H1 (cell line): Measurements from ENCODE around the gene HOXB5. TPM values are rescaled to one million over a fixed set of nuclear protein-coding genes. Genes with fewer than 3 reads are reported as not detected.

Experiments used
- CTCF ChIA-PET: fragments of 300-600 bp; sonication (Branson Sonifier 250); formaldehyde crosslinking; loops from one replicate; lab custom pipeline; 2021; ENCODE audit not compliant: partially characterized antibody; lab: Charles Lee
- POLR2A ChIA-PET: fragments of 300-600 bp; sonication (Branson Sonifier 250); formaldehyde crosslinking; loops from one replicate; lab custom pipeline; 2021; ENCODE audit warnings: inconsistent platforms; ENCODE audit not compliant: partially characterized antibody; lab: Charles Lee
- DNase-seq, 2 experiments: peaks; one replicate each; pipeline versions ENCODE4 v3.0.0 to v3.0.0-alpha.2; 2010 to 2022; ENCODE audit warnings: low spot score in 2 of 2, low read depth in 1 of 2, mixed read lengths in 1 of 2
- FAIRE-seq: peaks from 2 replicates; lab custom pipeline; 2011; peaks lifted over from hg19 to GRCh38; lab: Jason Lieb, UNC
- H2AFZ ChIP-seq: 2 replicates; pipeline ENCODE4 v1.8.1; 2012; ENCODE audit warnings: low read length, inconsistent platforms
- H2AK5ac ChIP-seq: 2 replicates; pipeline ENCODE4 v1.6.1; 2013; ENCODE audit warnings: low read depth, low read length
- H2BK120ac ChIP-seq: replicated peaks from 2 replicates; pipeline ENCODE3; 2013; ENCODE audit warnings: low read depth, low read length, inconsistent platforms
- H2BK12ac ChIP-seq: 2 replicates; pipeline ENCODE4 v1.6.1; 2013; ENCODE audit warnings: low read depth, low read length
- H2BK15ac ChIP-seq: 2 replicates; pipeline ENCODE4 v1.6.1; 2013; ENCODE audit warnings: low read length
- H2BK20ac ChIP-seq: 2 replicates; pipeline ENCODE4 v1.6.1; 2013; ENCODE audit warnings: low read length
- H2BK5ac ChIP-seq: 2 replicates; pipeline ENCODE4 v1.6.1; 2013; ENCODE audit warnings: low read depth, low read length
- H3K14ac ChIP-seq: 2 replicates; pipeline ENCODE4 v1.6.1; 2013; ENCODE audit warnings: inconsistent platforms; ENCODE audit not compliant: insufficient read length
- H3K18ac ChIP-seq: 2 replicates; pipeline ENCODE4 v1.6.1; 2013; ENCODE audit warnings: low read length; ENCODE audit errors: extremely low read depth
- H3K23ac ChIP-seq: 2 replicates; pipeline ENCODE4 v1.6.1; 2013; ENCODE audit warnings: inconsistent platforms; ENCODE audit not compliant: insufficient read length
- H3K23me2 ChIP-seq: 2 replicates; pipeline ENCODE4 v1.6.1; 2013; ENCODE audit warnings: low read depth, low read length
- H3K27ac ChIP-seq: 2 replicates; pipeline ENCODE4 v1.6.1; 2011; ENCODE audit warnings: low read depth, low read length, inconsistent platforms
- H3K27me3 ChIP-seq, 4 experiments: replicated peaks in 1 of 4; 1 replicate in 1 of 4; 2 replicates in 3 of 4; pipeline versions ENCODE4 v1.6.1 to v1.8.1; 2011 to 2013; ENCODE audit warnings: low read length in 3 of 4, mild to moderate bottlenecking in 3 of 4, inconsistent platforms in 2 of 4, mixed read lengths in 2 of 4, moderate library complexity in 1 of 4; ENCODE audit not compliant: control insufficient read depth in 3 of 4, insufficient read depth in 3 of 4; ENCODE audit errors: extremely low read depth in 1 of 4
- H3K36me3 ChIP-seq, 4 experiments: 2 replicates each; pipeline versions ENCODE4 v1.6.1 to v1.8.1; 2011 to 2013; ENCODE audit warnings: mild to moderate bottlenecking in 4 of 4, low read length in 3 of 4, moderate library complexity in 2 of 4, control low read depth in 1 of 4, inconsistent platforms in 1 of 4; ENCODE audit not compliant: insufficient read depth in 4 of 4, control insufficient read depth in 2 of 4
- H3K4ac ChIP-seq: replicated peaks from 2 replicates; pipeline ENCODE3; 2013; ENCODE audit warnings: low read length, low read depth, mixed read lengths, inconsistent platforms; ENCODE audit not compliant: insufficient read length
- H3K4me1 ChIP-seq, 4 experiments: replicated peaks in 1 of 4; 1 replicate in 1 of 4; 2 replicates in 3 of 4; pipeline versions ENCODE4 v1.6.1 to v1.8.1; 2011 to 2013; ENCODE audit warnings: low read length in 3 of 4, inconsistent platforms in 2 of 4, mixed read lengths in 1 of 4; ENCODE audit not compliant: insufficient read depth in 4 of 4, control insufficient read depth in 3 of 4
- H3K4me2 ChIP-seq, 2 experiments: 2 replicates each; pipeline versions ENCODE4 v1.6.1 to v1.8.1; 2011 to 2013; ENCODE audit warnings: low read depth in 2 of 2, low read length in 2 of 2, control low read depth in 1 of 2, inconsistent platforms in 1 of 2, mild to moderate bottlenecking in 1 of 2; ENCODE audit not compliant: insufficient read depth in 1 of 2
- H3K4me3 ChIP-seq, 4 experiments: fragments of 200-600, 300-600 bp in 1 of 4; sonication (generic), shearing (Covaris generic), sonication (Bioruptor Twin) in 1 of 4; 2 replicates each; pipeline versions ENCODE4 v1.5.1 to v1.8.1; 2011 to 2016; ENCODE audit warnings: low read length in 4 of 4, low read depth in 3 of 4, control low read depth in 2 of 4, inconsistent platforms in 2 of 4, mild to moderate bottlenecking in 2 of 4, mixed read lengths in 1 of 4, moderate library complexity in 1 of 4; ENCODE audit not compliant: insufficient read depth in 2 of 4; ENCODE audit errors: extremely low read depth in 1 of 4
- H3K56ac ChIP-seq: replicated peaks from 2 replicates; pipeline ENCODE3; 2013; ENCODE audit warnings: low read depth, mild to moderate bottlenecking, mixed read lengths, low read length, inconsistent platforms; ENCODE audit not compliant: insufficient read length
- H3K79me1 ChIP-seq: 2 replicates; pipeline ENCODE4 v1.6.1; 2013; ENCODE audit warnings: low read depth, low read length, control low read depth
- H3K79me2 ChIP-seq, 2 experiments: 2 replicates each; pipeline versions ENCODE4 v1.6.1 to v1.8.1; 2012 to 2013; ENCODE audit warnings: low read length in 2 of 2, mild to moderate bottlenecking in 2 of 2, inconsistent platforms in 1 of 2; ENCODE audit not compliant: insufficient read depth in 2 of 2, control insufficient read depth in 1 of 2
- H3K9ac ChIP-seq, 4 experiments: replicated peaks in 1 of 4; 1 replicate in 1 of 4; 2 replicates in 3 of 4; pipeline versions ENCODE4 v1.6.1 to v1.8.1; 2011 to 2013; ENCODE audit warnings: low read depth in 3 of 4, low read length in 3 of 4, control low read depth in 2 of 4, mild to moderate bottlenecking in 2 of 4, moderate library complexity in 2 of 4, inconsistent platforms in 1 of 4; ENCODE audit errors: extremely low read depth in 1 of 4
- H3K9me3 ChIP-seq, 2 experiments: 2 replicates each; pipeline versions ENCODE4 v1.6.1 to v1.8.1; 2012 to 2013; ENCODE audit warnings: mild to moderate bottlenecking in 2 of 2, moderate library complexity in 2 of 2, control low read depth in 1 of 2, inconsistent platforms in 1 of 2, low read depth in 1 of 2, low read length in 1 of 2, mixed read lengths in 1 of 2; ENCODE audit not compliant: insufficient read depth in 2 of 2
- H4K20me1 ChIP-seq, 2 experiments: replicated peaks in 1 of 2; 2 replicates each; pipeline versions ENCODE3 to v1.8.1; 2011 to 2013; ENCODE audit warnings: inconsistent platforms in 2 of 2, low read length in 2 of 2, mild to moderate bottlenecking in 1 of 2; ENCODE audit not compliant: insufficient read depth in 2 of 2, control insufficient read depth in 1 of 2
- H4K5ac ChIP-seq: 2 replicates; pipeline ENCODE4 v1.6.1; 2013; ENCODE audit warnings: low read length, low read depth, mixed read lengths, inconsistent platforms; ENCODE audit not compliant: insufficient read length
- H4K8ac ChIP-seq: 2 replicates; pipeline ENCODE4 v1.8.0; 2013; ENCODE audit warnings: mild to moderate bottlenecking, moderate library complexity, low read length, inconsistent platforms; ENCODE audit not compliant: insufficient read depth; ENCODE audit errors: extremely low read depth
- H4K91ac ChIP-seq: replicated peaks from 2 replicates; pipeline ENCODE3; 2013; ENCODE audit warnings: low read length, mixed read lengths, inconsistent platforms; ENCODE audit not compliant: insufficient read length
- CHD1 ChIP-seq: IDR thresholded peaks from 2 replicates; pipeline ENCODE4 v1.6.1; 2012; ENCODE audit warnings: low read depth, low read length, improper control_type of control experiment
- CTBP2 ChIP-seq: IDR thresholded peaks from 2 replicates; pipeline ENCODE4 v1.7.0; 2011; ENCODE audit warnings: borderline replicate concordance, mild to moderate bottlenecking, moderate library complexity, mixed read lengths, low read length; ENCODE audit not compliant: insufficient read depth, insufficient read length
- RNF2 ChIP-seq: fragments of 200-900, 300-1000 bp; sonication (generic); IDR thresholded peaks from 2 replicates; pipeline ENCODE4 v1.7.1; 2016; ENCODE audit warnings: borderline replicate concordance, low read depth, mild to moderate bottlenecking, antibody characterized with exemption, low read length; ENCODE audit not compliant: poor library complexity, severe bottlenecking; ENCODE audit errors: missing control alignments
- WGBS, 2 experiments: shearing (Covaris generic) in 1 of 2; methylation state at CpG; one replicate each; pipeline versions ENCODE4 v1.1.6 to v1.1.7; 2013 to 2015; ENCODE audit warnings: low lambda C conversion rate in 2 of 2, mixed read lengths in 2 of 2, inconsistent platforms in 1 of 2, low coverage in 1 of 2, missing lambda C conversion rate in 1 of 2; ENCODE audit not compliant: insufficient replicate concordance in 2 of 2, insufficient coverage in 1 of 2, insufficient read length in 1 of 2; ENCODE audit errors: extremely low coverage in 1 of 2, missing lambda C conversion rate in 1 of 2; 5-methylcytosine and 5-hydroxymethylcytosine counted together
- polyA plus RNA-seq, 7 experiments: library from polyadenylated mRNA; depleted of rRNA in 3 of 7; stranded (reverse) in 5 of 7; unstranded in 2 of 7; fragments of >200 nt in 5 of 7; fragments of 200-250 nt in 2 of 7; gene quantifications; 1 replicate in 5 of 7; 2 replicates in 1 of 7; 4 replicates in 1 of 7; pipeline versions ENCODE4 v1.2.1 to v1.2.3, GENCODE V29; 2011 to 2013; ENCODE audit warnings: missing spikeins in 2 of 7, mixed read lengths in 2 of 7
- total RNA-seq: library from RNA; stranded (reverse); fragmentation: NEBNext Ultra II Directional; extraction: Animal tissue kit (Norgen Biotek cat#: 25700); gene quantifications from 2 replicates; pipeline ENCODE4 v1.2.1, GENCODE V29; 2021

HOXB5 gene
- total and polyA plus RNA-seq, 2 of the 8 experiments (the other 6 are each of a cell fraction or from before 2014, with no cell fraction given) = not detected

DNA sequence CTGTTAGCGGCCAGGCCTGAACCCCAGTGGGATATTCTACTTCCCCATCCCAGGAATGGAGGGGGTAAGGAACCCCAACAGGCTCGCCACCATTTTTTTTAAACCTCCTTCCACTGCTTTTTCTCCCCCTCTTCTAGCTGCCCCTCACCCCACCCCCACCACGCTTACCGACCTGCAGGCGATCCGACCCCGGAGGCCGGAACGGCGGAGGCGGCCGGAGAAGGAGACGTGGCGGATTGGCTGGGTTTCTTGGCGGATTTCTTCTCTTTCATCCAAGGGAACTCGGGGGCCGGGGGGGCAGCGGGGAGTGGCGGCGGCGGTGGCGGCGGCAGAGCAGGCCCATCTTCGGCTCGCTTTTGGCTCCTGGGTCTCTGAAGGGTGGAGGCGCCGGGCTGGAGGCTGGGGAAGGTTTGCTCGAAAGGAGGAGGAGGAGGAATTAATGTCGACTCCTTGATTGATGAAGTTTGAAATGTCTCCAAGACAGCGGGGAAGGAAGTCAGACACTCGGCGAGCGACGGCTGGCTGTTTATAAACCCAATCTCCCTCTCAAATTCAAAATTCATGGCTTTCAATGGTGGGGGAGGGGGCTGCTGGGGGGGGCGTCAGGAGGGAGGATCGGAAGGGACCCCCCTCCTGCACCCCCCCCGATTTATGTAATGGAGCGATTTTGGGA lies 49.1 kb downstream of the HOXB5 start:
- CTCF ChIA-PET = interaction anchor here (0.7 kb wide), 1 partner anchor 46 kb away, joined by 3 read pairs; the partner anchor contains the start of gene HOXB3
- Histone ChIP-seq H2AK5ac (no peak overlapping the region), H3K9ac (no peak overlapping the region), H2AFZ (no peak overlapping the region), H3K79me1 (no peaks in the 10 kb centered on the region), H3K4me3 (peak overlapping the region in 1 of 4 experiments; percentile 44; a peak in 2 of 8 replicates), H3K23ac (no peak overlapping the region), H4K5ac (no peak overlapping the region), H3K18ac (no peak overlapping the region), H2BK12ac (no peak overlapping the region), H2BK5ac (no peak overlapping the region), H4K8ac (peak overlapping the region; percentile 5; the same call in 1 of the 2 replicates), H3K27me3 (peaks cover 89 to 100% (median 97%) of the 10 kb centered on the region in 4 experiments), H3K4me2 (peak overlapping the region; percentile 55 to 91), H2BK15ac (no peak overlapping the region), H3K36me3 (peaks cover 0 to 3% (median 0%) of the 10 kb centered on the region in 4 experiments; a peak in 1 of 8 replicates), H3K56ac (no peak overlapping the region), H3K9me3 (no peaks in the 10 kb centered on the region), H2BK120ac (no peak overlapping the region), H3K23me2 (no peaks in the 10 kb centered on the region; the same call in 1 of the 2 replicates), H2BK20ac (no peak overlapping the region), H3K4ac (no peak overlapping the region), H3K4me1 (peaks cover 7 to 26% (median 12%) of the 10 kb centered on the region in 4 experiments), H4K20me1 (peaks cover 8 to 12% of the 10 kb centered on the region in 2 experiments), H3K27ac (no peak overlapping the region), H3K14ac (no peak overlapping the region), H3K79me2 (no peaks in the 10 kb centered on the region), H4K91ac (no peak overlapping the region)
- WGBS, 2 experiments = 2% methylated on average over 13 of the region's 38 CpGs; no CpG with 5 or more reads in 1 of the 2 experiments
- DNase-seq (no peak), FAIRE-seq (no peak)
- POLR2A ChIA-PET = interaction anchor here (0.8 to 1.1 kb wide), 3 partner anchors 13 to 54 kb away, joined by 3 to 4 read pairs (median 3); no protein-coding TSS in a partner anchor
- TF ChIP-seq CHD1 (no peak), RNF2 (peak; percentile 12), CTBP2 (peak; percentile 32)
